Caco-2 (cell line): ENCODE results near the gene SMIM27. TPM values are rescaled to one million over a fixed set of nuclear protein-coding genes. Genes with fewer than 3 reads are reported as not detected.

Experiments
- BruUV-seq: library from RNA; stranded (reverse); fragments of 400-500 nt; replicated peaks from 2 replicates; lab custom pipeline; 2021; lab: Mats Ljungman, UMichigan
- CTCF ChIA-PET: fragments of 300-600 bp; sonication (Branson Sonifier 250); formaldehyde crosslinking; loops from one replicate; lab custom pipeline; 2022; ENCODE audit warnings: antibody characterized with exemption; lab: Charles Lee
- POLR2A ChIA-PET: fragments of 300-600 bp; sonication (Branson Sonifier 250); formaldehyde crosslinking; loops from one replicate; lab custom pipeline; 2022; ENCODE audit warnings: antibody characterized with exemption; lab: Charles Lee
- DNase-seq, 2 experiments: peaks; one replicate each; pipeline versions ENCODE4 v3.0.0 to v3.0.0-alpha.2; 2020 to 2022
- H3K27me3 ChIP-seq: replicated peaks from 2 replicates; pipeline ENCODE4 v1.6.0; 2011; ENCODE audit warnings: low read length; ENCODE audit not compliant: control insufficient read depth, insufficient read depth
- H3K36me3 ChIP-seq: 2 replicates; pipeline ENCODE4 v1.5.1; 2011; ENCODE audit warnings: low read length; ENCODE audit not compliant: control insufficient read depth, insufficient read depth
- H3K4me1 ChIP-seq: fragments of 250-450 bp; sonication (Bioruptor Pico); 2 replicates; pipeline ENCODE4 v1.5.1; 2020; ENCODE audit warnings: mild to moderate bottlenecking
- H3K4me3 ChIP-seq: 2 replicates; pipeline ENCODE4 v1.5.1; 2011; ENCODE audit warnings: low read depth, mild to moderate bottlenecking, control low read depth, low read length
- H3K9me3 ChIP-seq: fragments of 250-450 bp; sonication (Bioruptor Pico); 2 replicates; pipeline ENCODE4 v1.5.1; 2020; ENCODE audit warnings: mild to moderate bottlenecking, moderate library complexity
- H3K27ac Mint-ChIP-seq: one replicate; pipeline ENCODE4 v1.8.0; 2022; ENCODE audit warnings: mixed read lengths; ENCODE audit not compliant: unreplicated experiment
- H3K27me3 Mint-ChIP-seq: one replicate; pipeline ENCODE4 v1.8.0; 2022; ENCODE audit warnings: mixed read lengths; ENCODE audit not compliant: insufficient read depth, unreplicated experiment
- H3K36me3 Mint-ChIP-seq: one replicate; pipeline ENCODE4 v1.8.0; 2022; ENCODE audit warnings: mild to moderate bottlenecking, mixed read lengths; ENCODE audit not compliant: insufficient read depth, unreplicated experiment
- H3K4me1 Mint-ChIP-seq: one replicate; pipeline ENCODE4 v1.8.0; 2022; ENCODE audit warnings: low read depth, mixed read lengths; ENCODE audit not compliant: unreplicated experiment
- H3K4me3 Mint-ChIP-seq: one replicate; pipeline ENCODE4 v1.8.0; 2022; ENCODE audit warnings: mild to moderate bottlenecking, moderate library complexity, mixed read lengths; ENCODE audit not compliant: unreplicated experiment
- H3K9me3 Mint-ChIP-seq: one replicate; pipeline ENCODE4 v1.8.0; 2022; ENCODE audit warnings: mixed read lengths; ENCODE audit not compliant: unreplicated experiment
- CTCF ChIP-seq, 2 experiments: fragments of 200-600 bp in 1 of 2; IDR thresholded peaks; 1 replicate in 1 of 2; 2 replicates in 1 of 2; pipeline versions ENCODE4 v1.5.1 to v1.8.0; 2011 to 2022; ENCODE audit warnings: antibody characterized with exemption in 1 of 2, control low read depth in 1 of 2, inconsistent platforms in 1 of 2, low read depth in 1 of 2, low read length in 1 of 2, mild to moderate bottlenecking in 1 of 2, moderate library complexity in 1 of 2; ENCODE audit not compliant: insufficient read depth in 1 of 2, severe bottlenecking in 1 of 2, unreplicated experiment in 1 of 2
- intact Hi-C: fragments of 100-400 bp; cut with micrococcal nuclease; formaldehyde crosslinking; loops from one replicate; pipeline ENCODE4 v1.10.0; 2022; ENCODE audit not compliant: unreplicated experiment
- total RNA-seq: library from RNA; stranded (reverse); gene quantifications from 2 replicates; pipeline ENCODE4 v1.2.3, GENCODE V29; 2022

Gene SMIM27
- total RNA-seq, 1 experiment from 2014 or later, result 5.3 TPM

GRCh38 chr9:32533336-32533735 lies 18.8 kb upstream of the SMIM27 start:
- Mint-ChIP-seq H3K4me1 (no peaks in the 10 kb centered on the region), H3K27me3 (no peaks in the 10 kb centered on the region), H3K36me3 (peaks cover 4% of the 10 kb centered on the region), H3K27ac (no peak overlapping the region), H3K9me3 (peaks cover 8% of the 10 kb centered on the region), H3K4me3 (no peak overlapping the region)
- Histone ChIP-seq H3K27me3 (no peaks in the 10 kb centered on the region), H3K9me3 (no peaks in the 10 kb centered on the region; the same call in 1 of the 2 replicates), H3K4me3 (no peak overlapping the region), H3K36me3 (no peaks in the 10 kb centered on the region), H3K4me1 (no peaks in the 10 kb centered on the region)
- POLR2A ChIA-PET, result no interaction called here
- no peak for TF ChIP-seq CTCF (IDR thresholded peaks at IDR 0.05; ENCODE audit: insufficient read depth in 1 of 2, low read depth in 1 of 2, low read length in 1 of 2, severe bottlenecking in 1 of 2, unreplicated experiment in 1 of 2)
- BruUV-seq, result no TSS peak
- intact Hi-C loops, result no loop called here
- DNase-seq, result no peak
- CTCF ChIA-PET, result interaction anchor here (1.4 kb wide), 1 partner anchor 39 kb away, joined by 4 read pairs; no protein-coding TSS in a partner anchor

- H3K27me3 Mint-ChIP-seq, result no peaks in the 10 kb centered on the region
- Histone ChIP-seq H3K9me3 (no peaks in the 10 kb centered on the region; the same call in 1 of the 2 replicates), H3K27me3 (no peaks in the 10 kb centered on the region), H3K4me3 (no peak overlapping the region), H3K4me1 (no peaks in the 10 kb centered on the region), H3K36me3 (no peaks in the 10 kb centered on the region)
- H3K4me1 Mint-ChIP-seq, result no peaks in the 10 kb centered on the region
- TF ChIP-seq CTCF (IDR thresholded peaks at IDR 0.05; ENCODE audit: insufficient read depth in 1 of 2, low read depth in 1 of 2, low read length in 1 of 2, severe bottlenecking in 1 of 2, unreplicated experiment in 1 of 2), result no peak
- no TSS peak for BruUV-seq
- ChIA-PET POLR2A (no interaction called here), CTCF (no interaction called here)
- intact Hi-C loops, result no loop called here
- H3K36me3 Mint-ChIP-seq, result no peaks in the 10 kb centered on the region
- H3K9me3 Mint-ChIP-seq, result peaks cover 8% of the 10 kb centered on the region
- no peak for DNase-seq
- H3K27ac Mint-ChIP-seq, result no peak overlapping the region
- H3K4me3 Mint-ChIP-seq, result no peak overlapping the region
Observed at GRCh38 chr9:32533816-32534215, 18.3 kb upstream of the SMIM27 start.

GRCh38 chr9:32543047-32543446 lies 9.1 kb upstream of the SMIM27 start:
- ChIA-PET CTCF (no interaction called here), POLR2A (no interaction called here)
- no peaks in the 10 kb centered on the region for H3K4me1 ChIP-seq
- Mint-ChIP-seq H3K36me3 (peaks cover 12% of the 10 kb centered on the region), H3K4me1 (no peaks in the 10 kb centered on the region), H3K27me3 (no peaks in the 10 kb centered on the region), H3K27ac (no peak overlapping the region), H3K4me3 (no peak overlapping the region), H3K9me3 (no peaks in the 10 kb centered on the region)
- no TSS peak for BruUV-seq
- DNase-seq, result no peak
- no peaks in the 10 kb centered on the region for H3K9me3 ChIP-seq
- intact Hi-C loops, result no loop called here
- no peak overlapping the region for H3K4me3 ChIP-seq
- H3K36me3 ChIP-seq, result 0 out of 2 replicates have a peak, but pooled peaks cover 3% of the 10 kb centered on the region
- no peaks in the 10 kb centered on the region for H3K27me3 ChIP-seq
- no peak for TF ChIP-seq CTCF (IDR thresholded peaks at IDR 0.05; ENCODE audit: insufficient read depth in 1 of 2, low read depth in 1 of 2, low read length in 1 of 2, severe bottlenecking in 1 of 2, unreplicated experiment in 1 of 2)
